SK-N-SH (cell line): ENCODE measurements around the gene TRIM42. TPM values are rescaled to one million over a fixed set of nuclear protein-coding genes. Genes with fewer than 3 reads are reported as not detected.

ENCODE experiments used
- CTCF ChIA-PET: fragments of 300-600, 350-600 bp; formaldehyde crosslinking; extraction: SDS; loops from one replicate; lab custom pipeline; 2021; lab: Yijun Ruan, JAX
- POLR2A ChIA-PET: fragments of 350-600 bp; sonication (Branson Sonifier 250); formaldehyde crosslinking; extraction: SDS; loops from one replicate; lab custom pipeline; 2020; ENCODE audit warnings: antibody characterized with exemption, inconsistent platforms; lab: Yijun Ruan, JAX
- DNase-seq: peaks from one replicate; pipeline ENCODE4 v3.0.0; 2012
- H2AFZ ChIP-seq: fragments of 200-600 bp; sonication (generic); 2 replicates; pipeline ENCODE4 v1.8.1; 2016; ENCODE audit warnings: antibody characterized with exemption, mild to moderate bottlenecking, low read depth
- H3F3A ChIP-seq: fragments of 200-600 bp; sonication (generic); replicated peaks from 2 replicates; pipeline ENCODE3; 2016; ENCODE audit warnings: antibody characterized with exemption, mild to moderate bottlenecking; ENCODE audit not compliant: insufficient read depth
- H3K27ac ChIP-seq, 2 experiments: fragments of 200-500 bp in 1 of 2; fragments of 200-600 bp in 1 of 2; sonication (Bioruptor generic) in 1 of 2; sonication (generic), shearing (Covaris generic) in 1 of 2; 2 replicates each; pipeline versions ENCODE4 v1.5.1 to v1.6.1; 2014 to 2016; ENCODE audit warnings: low read depth in 2 of 2, inconsistent platforms in 1 of 2, low read length in 1 of 2, mild to moderate bottlenecking in 1 of 2, mixed read lengths in 1 of 2
- H3K27me3 ChIP-seq: fragments of 200-600 bp; sonication (generic), shearing (Covaris generic); 2 replicates; pipeline ENCODE4 v1.6.1; 2016; ENCODE audit warnings: mixed run types; ENCODE audit not compliant: insufficient read depth
- H3K36me3 ChIP-seq, 2 experiments: fragments of 200-500 bp in 1 of 2; fragments of 200-600 bp in 1 of 2; sonication (Bioruptor generic) in 1 of 2; sonication (generic) in 1 of 2; replicated peaks in 1 of 2; 2 replicates each; pipeline versions ENCODE3 to v1.5.1; 2014 to 2016; ENCODE audit warnings: low read length in 1 of 2, mild to moderate bottlenecking in 1 of 2; ENCODE audit not compliant: insufficient read depth in 2 of 2, control insufficient read depth in 1 of 2
- H3K4me1 ChIP-seq, 2 experiments: fragments of 200-500 bp in 1 of 2; fragments of 200-600 bp in 1 of 2; sonication (Bioruptor generic) in 1 of 2; sonication (generic), shearing (Covaris generic) in 1 of 2; 2 replicates each; pipeline versions ENCODE4 v1.5.1 to v1.6.1; 2014 to 2016; ENCODE audit warnings: low read depth in 1 of 2, low read length in 1 of 2, mixed run types in 1 of 2; ENCODE audit not compliant: insufficient read depth in 2 of 2, control insufficient read depth in 1 of 2
- H3K4me2 ChIP-seq: fragments of 200-600 bp; sonication (generic), shearing (Covaris generic); 2 replicates; pipeline ENCODE4 v1.6.1; 2017; ENCODE audit warnings: mixed run types
- H3K4me3 ChIP-seq, 2 experiments: fragments of 200-500 bp in 1 of 2; fragments of 200-600 bp in 1 of 2; sonication (Bioruptor generic) in 1 of 2; sonication (generic), shearing (Covaris generic) in 1 of 2; 2 replicates each; pipeline versions ENCODE4 v1.5.1 to v1.8.1; 2014 to 2016; ENCODE audit warnings: low read depth in 2 of 2, inconsistent platforms in 1 of 2, low read length in 1 of 2, mild to moderate bottlenecking in 1 of 2, mixed read lengths in 1 of 2, moderate library complexity in 1 of 2
- H3K79me2 ChIP-seq: fragments of 200-600 bp; sonication (generic); 2 replicates; pipeline ENCODE4 v1.8.1; 2017; ENCODE audit warnings: mild to moderate bottlenecking; ENCODE audit not compliant: insufficient read depth
- H3K9ac ChIP-seq: fragments of 200-600 bp; sonication (generic); 2 replicates; pipeline ENCODE4 v1.6.1; 2017; ENCODE audit warnings: mixed run types
- H3K9me2 ChIP-seq: fragments of 200-600 bp; sonication (generic); 2 replicates; pipeline ENCODE4 v1.6.1; 2017; ENCODE audit warnings: mixed run types
- H3K9me3 ChIP-seq: fragments of 200-600 bp; sonication (generic); 2 replicates; pipeline ENCODE4 v1.6.1; 2017; ENCODE audit warnings: mixed run types, mild to moderate bottlenecking, moderate library complexity
- H4K20me1 ChIP-seq: fragments of 200-600 bp; sonication (generic); 2 replicates; pipeline ENCODE4 v1.6.1; 2017; ENCODE audit warnings: mild to moderate bottlenecking, mixed run types; ENCODE audit not compliant: insufficient read depth
- ELF1 ChIP-seq: IDR thresholded peaks from 2 replicates; pipeline ENCODE4 v1.4.0; 2012
- FOXM1 ChIP-seq: IDR thresholded peaks from 2 replicates; pipeline ENCODE4 v1.4.0; 2012; ENCODE audit warnings: low read depth, mild to moderate bottlenecking
- GATA2 ChIP-seq: sonication (generic); formaldehyde crosslinking; IDR thresholded peaks from 2 replicates; pipeline ENCODE4 v1.5.0; 2020; ENCODE audit warnings: mild to moderate bottlenecking, missing genetic modification reagents
- JUND ChIP-seq: IDR thresholded peaks from 2 replicates; pipeline ENCODE4 v1.4.0; 2012
- MAX ChIP-seq: IDR thresholded peaks from 2 replicates; pipeline ENCODE4 v1.4.0; 2012; ENCODE audit warnings: low read depth
- MEF2A ChIP-seq: IDR thresholded peaks from 2 replicates; pipeline ENCODE4 v1.4.0; 2012; ENCODE audit warnings: low read depth, borderline replicate concordance
- NFIC ChIP-seq: IDR thresholded peaks from 2 replicates; pipeline ENCODE4 v1.4.0; 2012; ENCODE audit warnings: borderline replicate concordance
- NRF1 ChIP-seq: IDR thresholded peaks from 2 replicates; pipeline ENCODE4 v1.6.1; 2012; ENCODE audit warnings: low read depth, mild to moderate bottlenecking, low read length
- RAD21 ChIP-seq: IDR thresholded peaks from 2 replicates; pipeline ENCODE4 v1.6.1; 2012; ENCODE audit warnings: mild to moderate bottlenecking, low read length
- REST ChIP-seq: IDR thresholded peaks from 2 replicates; pipeline ENCODE4 v1.6.1; 2012; ENCODE audit warnings: mild to moderate bottlenecking, low read depth, low read length, moderate library complexity
- SIN3A ChIP-seq: IDR thresholded peaks from 2 replicates; pipeline ENCODE4 v1.6.1; 2012; ENCODE audit warnings: low read depth, mild to moderate bottlenecking, low read length, moderate library complexity, borderline replicate concordance
- SMC3 ChIP-seq: IDR thresholded peaks from 2 replicates; pipeline ENCODE4 v1.6.1; 2012; ENCODE audit warnings: low read depth, low read length, improper control_type of control experiment
- TAF1 ChIP-seq: IDR thresholded peaks from 2 replicates; pipeline ENCODE4 v1.6.1; 2012; ENCODE audit warnings: low read depth, mild to moderate bottlenecking, low read length, moderate library complexity, borderline replicate concordance
- YY1 ChIP-seq: IDR thresholded peaks from 2 replicates; pipeline ENCODE4 v1.4.0; 2012; ENCODE audit warnings: low read depth, mild to moderate bottlenecking
- ZBTB33 ChIP-seq: IDR thresholded peaks from 2 replicates; pipeline ENCODE4 v1.4.0; 2012; ENCODE audit warnings: low read depth, borderline replicate concordance
- WGBS: methylation state at CpG from one replicate; pipeline ENCODE4 v1.1.6; 2017; ENCODE audit warnings: low lambda C conversion rate; 5-methylcytosine and 5-hydroxymethylcytosine counted together
- polyA plus RNA-seq, 3 experiments: library from polyadenylated mRNA; depleted of rRNA; stranded (reverse); fragments of >200 nt; gene quantifications; 2 replicates each; pipeline ENCODE4 v1.2.3, GENCODE V29; 2012
- TF ChIP-seq, protein P1 (sequence below): fragments of 200-600 bp; sonication (generic); IDR thresholded peaks from 2 replicates; pipeline ENCODE4 v1.6.1; 2017; ENCODE audit warnings: antibody characterized with exemption, mild to moderate bottlenecking, moderate library complexity
- TF ChIP-seq, protein P2 (sequence below): fragments of 150-350 bp; IDR thresholded peaks from 2 replicates; pipeline ENCODE4 v1.6.1; 2017; ENCODE audit warnings: antibody characterized with exemption, low read length, low read depth, borderline replicate concordance

The TRIM42 gene
- polyA plus RNA-seq, 1 of the 3 experiments (the other 2 are of a cell fraction) = not detected

- TF ChIP-seq, protein P1, sequence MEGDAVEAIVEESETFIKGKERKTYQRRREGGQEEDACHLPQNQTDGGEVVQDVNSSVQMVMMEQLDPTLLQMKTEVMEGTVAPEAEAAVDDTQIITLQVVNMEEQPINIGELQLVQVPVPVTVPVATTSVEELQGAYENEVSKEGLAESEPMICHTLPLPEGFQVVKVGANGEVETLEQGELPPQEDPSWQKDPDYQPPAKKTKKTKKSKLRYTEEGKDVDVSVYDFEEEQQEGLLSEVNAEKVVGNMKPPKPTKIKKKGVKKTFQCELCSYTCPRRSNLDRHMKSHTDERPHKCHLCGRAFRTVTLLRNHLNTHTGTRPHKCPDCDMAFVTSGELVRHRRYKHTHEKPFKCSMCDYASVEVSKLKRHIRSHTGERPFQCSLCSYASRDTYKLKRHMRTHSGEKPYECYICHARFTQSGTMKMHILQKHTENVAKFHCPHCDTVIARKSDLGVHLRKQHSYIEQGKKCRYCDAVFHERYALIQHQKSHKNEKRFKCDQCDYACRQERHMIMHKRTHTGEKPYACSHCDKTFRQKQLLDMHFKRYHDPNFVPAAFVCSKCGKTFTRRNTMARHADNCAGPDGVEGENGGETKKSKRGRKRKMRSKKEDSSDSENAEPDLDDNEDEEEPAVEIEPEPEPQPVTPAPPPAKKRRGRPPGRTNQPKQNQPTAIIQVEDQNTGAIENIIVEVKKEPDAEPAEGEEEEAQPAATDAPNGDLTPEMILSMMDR = no peak
- TF ChIP-seq TAF1 (no peak), SIN3A (no peak), MAX (no peak)
Observed at GRCh38 chr3:140695361-140696061, 17.6 kb downstream of the TRIM42 start (continued).

DNA sequence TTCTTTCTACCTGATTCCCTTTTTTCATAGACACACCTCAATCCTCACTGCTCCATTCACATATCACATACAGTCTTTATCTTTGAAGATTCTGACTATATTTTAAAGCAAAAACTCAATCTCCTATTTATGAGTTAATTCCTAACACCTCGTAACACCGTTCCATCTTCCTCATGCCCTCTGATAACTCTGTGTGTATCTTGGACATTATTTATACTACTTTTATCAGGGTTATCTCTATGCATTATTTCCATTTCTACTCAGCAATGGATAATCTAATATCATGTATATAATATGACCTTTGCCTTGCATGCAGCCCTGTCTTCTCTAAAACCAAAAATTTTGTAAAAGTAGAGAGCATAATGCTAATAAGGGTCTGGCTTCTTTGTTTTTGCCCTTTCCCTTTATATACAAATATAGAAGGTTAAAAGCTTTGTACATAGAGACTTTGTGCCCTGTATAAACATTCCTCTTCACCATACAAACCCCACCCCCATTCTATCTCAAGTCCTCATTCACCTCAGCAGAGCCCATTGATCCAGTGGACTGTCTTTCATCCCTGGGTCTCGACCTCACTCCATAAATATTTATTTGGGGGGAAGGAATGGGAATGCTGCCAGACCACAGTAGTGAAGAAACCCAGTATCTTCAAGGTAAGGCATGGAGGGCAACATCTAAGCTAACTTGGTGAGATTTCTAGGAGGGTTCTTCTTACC lies 21.8 kb downstream of the TRIM42 start:
- POLR2A ChIA-PET = no interaction called here
- 29% methylated on average over 3 of the region's 3 CpGs for WGBS
- H3K4me3 ChIP-seq = no peak overlapping the region
- no peaks in the 10 kb centered on the region for H3K36me3 ChIP-seq
- H3K4me2 ChIP-seq = no peak overlapping the region
- no peaks in the 10 kb centered on the region for H4K20me1 ChIP-seq
- H3K9me3 ChIP-seq = no peaks in the 10 kb centered on the region
- no peak overlapping the region for H2AFZ ChIP-seq
- H3K9ac ChIP-seq = no peak overlapping the region
- CTCF ChIA-PET = no interaction called here
- H3K9me2 ChIP-seq = no peaks in the 10 kb centered on the region
- H3K27me3 ChIP-seq = no peaks in the 10 kb centered on the region
- no peak for TF ChIP-seq REST
- TF ChIP-seq ZBTB33 = no peak
- no peak for TF ChIP-seq TAF1
- TF ChIP-seq YY1 = no peak
- TF ChIP-seq FOXM1 = no peak
- TF ChIP-seq NFIC = no peak
- TF ChIP-seq JUND = no peak
- no peak for TF ChIP-seq NRF1
- no peak for TF ChIP-seq MEF2A
- no peak for TF ChIP-seq SMC3
- no peak for TF ChIP-seq SIN3A
- TF ChIP-seq, protein P2, sequence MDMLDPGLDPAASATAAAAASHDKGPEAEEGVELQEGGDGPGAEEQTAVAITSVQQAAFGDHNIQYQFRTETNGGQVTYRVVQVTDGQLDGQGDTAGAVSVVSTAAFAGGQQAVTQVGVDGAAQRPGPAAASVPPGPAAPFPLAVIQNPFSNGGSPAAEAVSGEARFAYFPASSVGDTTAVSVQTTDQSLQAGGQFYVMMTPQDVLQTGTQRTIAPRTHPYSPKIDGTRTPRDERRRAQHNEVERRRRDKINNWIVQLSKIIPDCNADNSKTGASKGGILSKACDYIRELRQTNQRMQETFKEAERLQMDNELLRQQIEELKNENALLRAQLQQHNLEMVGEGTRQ = no peak
- no peak for TF ChIP-seq ELF1
- no peak for TF ChIP-seq RAD21
- no peak for TF ChIP-seq GATA2 (CRISPR knock-in tag)
- DNase-seq = no peak
- no peak overlapping the region for H3K27ac ChIP-seq
- H3F3A ChIP-seq = no peaks in the 10 kb centered on the region
- no peaks in the 10 kb centered on the region for H3K4me1 ChIP-seq
- no peaks in the 10 kb centered on the region for H3K79me2 ChIP-seq
